T follicular helper cell (primary cell): ENCODE results near the gene PAPPA2.
"Not testable (repeated sequence)": the region's sequence is repeated elsewhere in the genome, so short reads cannot be mapped to it uniquely, and the experiment has no call there.

Experiments
- DNase-seq: peaks from one replicate; pipeline ENCODE4 v3.0.0-alpha.2; 2020; ENCODE audit warnings: low read depth

PAPPA2 gene

DNA sequence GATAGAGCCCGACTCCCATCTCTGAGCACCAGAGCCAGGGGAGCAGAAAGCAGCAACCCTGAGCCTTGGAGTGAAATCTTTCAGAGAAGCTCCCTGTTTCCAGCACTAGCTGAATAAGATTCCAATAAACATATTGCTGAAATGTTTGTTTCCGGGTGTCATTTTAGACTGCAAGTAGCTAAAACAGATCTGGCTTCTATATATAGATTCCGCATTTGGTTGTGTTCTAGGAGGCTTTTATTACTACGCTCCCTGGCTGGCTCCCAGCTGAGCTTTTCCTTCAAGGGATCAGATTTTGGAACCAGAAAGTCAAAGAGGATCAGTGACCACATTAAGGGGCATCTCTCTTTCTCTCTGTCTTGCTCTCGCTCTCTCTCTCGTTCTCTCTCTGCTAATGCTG lies 88.2 kb downstream of the PAPPA2 start:
- DNase-seq = no peak

DNA sequence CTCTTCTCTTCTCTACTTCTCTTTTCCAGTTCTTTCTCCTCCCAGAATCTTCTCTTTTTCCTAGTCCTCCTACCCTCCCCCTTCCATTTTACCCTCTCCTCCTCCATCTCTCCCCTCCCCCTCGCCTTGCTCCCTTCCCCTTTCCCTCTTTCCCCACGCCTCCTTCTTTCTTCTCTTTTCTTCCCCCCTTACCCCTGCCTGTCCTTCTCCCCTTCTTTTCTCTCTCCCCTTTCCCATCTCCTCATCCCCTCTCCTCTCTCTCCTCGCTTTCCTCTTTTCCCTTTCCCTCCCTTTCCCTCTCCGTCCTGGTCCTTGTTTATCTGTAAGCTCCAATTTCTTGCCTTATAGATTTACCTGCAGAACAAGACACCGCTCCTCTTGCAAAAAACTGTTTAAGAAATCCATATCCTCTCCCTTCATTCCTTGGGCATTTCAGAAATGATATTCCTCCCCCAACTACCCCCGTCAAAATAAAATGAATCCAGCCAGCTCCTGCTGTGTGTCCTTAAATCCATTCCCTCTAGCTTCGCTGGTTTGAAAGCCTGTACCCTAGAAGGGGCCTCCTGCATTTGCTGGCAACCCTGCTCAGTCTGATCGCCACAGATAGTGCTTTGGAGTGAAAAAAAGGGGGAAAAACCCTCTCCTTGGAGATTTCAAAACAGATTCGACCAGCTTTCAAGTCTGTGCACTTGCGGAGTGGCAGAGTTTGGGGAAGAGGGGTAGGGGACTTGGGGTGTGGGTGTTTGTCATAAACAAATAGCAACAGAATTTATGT lies 89.4 kb downstream of the PAPPA2 start:
- no peak for DNase-seq

DNA sequence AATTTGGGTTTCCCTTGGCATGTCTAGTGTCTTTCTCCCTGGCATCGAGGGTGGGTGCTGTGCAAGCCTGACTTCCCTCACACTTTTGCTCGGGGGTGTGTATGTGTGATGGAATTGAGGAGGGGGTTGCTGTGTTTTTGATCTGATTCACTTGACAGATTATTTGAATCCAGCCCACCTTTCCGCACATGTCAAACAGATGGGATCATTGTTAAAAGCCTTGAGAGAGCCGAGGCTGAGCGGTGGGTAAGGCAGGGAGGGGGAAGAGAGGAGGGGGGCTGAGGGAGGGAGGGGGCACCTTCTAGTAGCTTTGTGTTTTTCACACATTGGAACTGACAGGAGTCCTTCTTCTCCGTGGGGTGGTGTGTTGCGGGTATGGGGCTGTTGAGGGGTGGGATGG lies 90.0 kb downstream of the PAPPA2 start:
- DNase-seq = no peak

DNA sequence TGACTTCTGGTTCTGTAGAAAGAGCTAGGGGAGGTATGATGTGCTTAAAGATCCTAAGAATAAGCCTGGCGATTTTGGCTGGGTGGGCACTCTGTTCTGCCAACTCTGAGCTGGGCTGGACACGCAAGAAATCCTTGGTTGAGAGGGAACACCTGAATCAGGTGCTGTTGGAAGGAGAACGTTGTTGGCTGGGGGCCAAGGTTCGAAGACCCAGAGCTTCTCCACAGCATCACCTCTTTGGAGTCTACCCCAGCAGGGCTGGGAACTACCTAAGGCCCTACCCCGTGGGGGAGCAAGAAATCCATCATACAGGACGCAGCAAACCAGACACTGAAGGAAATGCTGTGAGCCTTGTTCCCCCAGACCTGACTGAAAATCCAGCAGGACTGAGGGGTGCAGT lies 93.3 kb downstream of the PAPPA2 start:
- DNase-seq = no peak

DNA sequence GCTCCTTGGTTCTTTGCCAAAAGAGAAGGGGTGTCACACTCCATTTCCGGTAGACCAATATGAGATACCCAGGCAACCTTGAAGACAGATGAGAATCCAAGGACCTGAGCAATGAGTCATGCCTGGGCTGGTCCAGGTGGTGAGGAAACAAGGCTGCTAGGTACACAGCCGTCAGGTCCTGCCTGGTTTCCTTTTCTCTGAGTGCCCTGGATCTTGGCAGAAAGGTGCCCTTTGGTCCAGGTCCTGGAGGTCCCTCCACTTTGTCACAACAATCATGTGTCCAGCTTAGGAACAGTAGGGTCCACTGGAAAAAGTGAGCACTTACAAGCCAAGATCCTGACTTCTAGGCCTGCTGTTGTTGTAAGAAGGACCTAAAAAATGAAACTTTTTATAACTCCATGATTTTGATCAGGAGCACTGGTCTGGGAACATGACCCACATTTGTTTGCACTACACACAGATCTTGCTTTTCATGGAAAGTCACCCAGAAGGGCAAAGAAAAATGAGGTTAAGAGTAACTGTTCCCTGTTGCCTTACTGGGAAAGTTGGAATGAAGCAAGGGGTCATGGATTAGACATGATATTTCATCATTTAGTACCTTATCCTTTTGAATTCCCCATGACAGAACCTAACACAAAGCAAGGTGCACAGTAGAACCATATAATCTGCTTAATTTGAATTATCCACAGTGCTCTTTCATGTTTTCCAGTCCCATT lies 94.7 kb downstream of the PAPPA2 start:
- DNase-seq = no peak

DNA sequence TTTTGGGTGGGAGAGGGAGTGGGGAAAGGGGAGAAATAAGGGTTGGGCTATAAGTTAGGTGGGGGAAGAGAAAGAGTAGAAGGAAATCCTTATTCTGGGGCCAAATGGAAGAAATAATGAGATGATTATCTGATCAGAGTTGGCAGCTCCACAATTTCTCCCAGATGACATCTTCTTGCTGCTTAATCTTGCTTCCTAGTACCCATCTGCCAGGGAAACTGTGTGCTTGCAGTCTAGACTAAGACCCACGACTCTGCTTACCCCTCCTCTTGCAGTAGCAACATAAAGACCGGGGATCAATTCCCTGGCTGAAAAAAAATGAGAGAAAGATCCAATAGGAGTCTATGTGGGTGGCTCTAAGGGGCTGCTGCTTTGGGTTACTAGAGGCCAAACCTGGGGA lies 95.6 kb downstream of the PAPPA2 start:
- DNase-seq = no peak

DNA sequence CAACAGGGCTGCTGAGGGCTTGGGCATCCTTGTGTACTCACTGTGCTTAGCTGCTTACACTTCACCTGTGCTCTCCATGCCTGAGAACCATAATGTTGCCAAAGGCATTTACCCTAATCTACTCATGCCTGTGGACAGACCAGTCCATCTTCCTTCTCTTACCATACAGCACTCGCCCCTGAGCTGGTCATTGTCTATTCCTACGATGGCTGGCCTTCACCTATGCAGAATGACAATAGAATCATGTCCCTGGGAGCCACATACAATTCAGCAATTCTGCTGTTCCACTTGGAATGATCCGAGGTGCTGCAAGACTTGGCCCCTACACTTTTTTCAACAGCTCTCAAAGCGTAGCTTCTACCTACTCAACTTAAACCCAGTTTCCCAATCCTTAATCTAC lies 96.5 kb downstream of the PAPPA2 start:
- DNase-seq = no peak

DNA sequence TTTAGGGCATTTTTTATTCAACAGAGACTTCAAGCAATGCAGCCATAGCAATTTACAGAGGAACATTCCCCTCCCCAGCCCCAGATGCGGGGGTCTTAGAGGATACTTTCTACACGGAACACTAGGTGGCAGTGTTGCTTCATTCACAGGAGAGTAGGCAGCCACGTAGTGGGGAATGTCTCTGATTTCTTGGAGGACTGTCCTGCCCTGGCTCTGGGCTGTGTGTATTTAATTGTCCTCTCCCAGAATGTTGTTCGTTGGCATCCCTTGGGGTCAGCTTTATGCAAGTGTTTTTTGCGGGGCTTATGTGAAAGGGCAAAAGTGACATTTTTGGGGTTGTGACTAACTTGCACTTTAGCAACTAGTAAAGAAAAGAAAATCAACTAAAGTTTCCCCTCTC lies 96.9 kb downstream of the PAPPA2 start:
- no peak for DNase-seq

DNA sequence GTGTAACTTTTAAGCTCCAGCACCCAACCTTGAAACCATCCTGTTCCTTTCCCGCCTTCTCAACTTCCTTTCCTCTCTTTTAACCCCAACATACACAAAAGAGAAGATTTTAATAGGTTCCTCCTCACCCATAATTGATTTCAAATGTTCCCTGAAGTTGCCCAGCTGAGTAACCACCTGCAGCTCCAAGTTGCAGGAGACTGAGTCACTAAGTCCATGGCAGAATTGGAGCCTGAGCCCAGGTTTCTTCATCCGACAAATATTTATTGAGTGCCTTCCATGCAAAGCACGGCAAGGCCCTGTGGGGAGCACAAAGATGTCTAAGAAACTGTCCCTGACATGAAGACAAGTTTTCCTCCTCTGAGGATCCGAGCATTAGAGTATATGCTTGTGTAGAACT lies 97.7 kb downstream of the PAPPA2 start:
- no peak for DNase-seq

DNA sequence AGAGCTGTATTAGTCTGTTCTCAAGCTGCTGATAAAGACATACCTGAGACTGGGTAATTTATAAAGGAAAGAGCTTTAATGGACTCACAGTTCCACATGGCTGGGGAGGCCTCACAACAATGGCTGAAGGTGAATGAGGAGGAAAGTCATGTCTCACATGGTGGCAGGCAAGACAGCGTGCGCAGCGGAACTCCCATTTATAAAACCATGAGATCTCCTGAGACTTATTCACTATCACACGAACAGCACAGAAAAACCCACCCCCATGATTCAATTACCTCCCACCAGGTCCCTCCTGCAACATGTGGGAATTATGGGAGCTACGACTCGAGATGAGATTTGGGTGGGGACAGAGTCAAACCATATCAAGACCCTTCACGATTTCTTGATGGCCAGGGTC lies 98.8 kb downstream of the PAPPA2 start:
- not testable (repeated sequence) for DNase-seq

DNA sequence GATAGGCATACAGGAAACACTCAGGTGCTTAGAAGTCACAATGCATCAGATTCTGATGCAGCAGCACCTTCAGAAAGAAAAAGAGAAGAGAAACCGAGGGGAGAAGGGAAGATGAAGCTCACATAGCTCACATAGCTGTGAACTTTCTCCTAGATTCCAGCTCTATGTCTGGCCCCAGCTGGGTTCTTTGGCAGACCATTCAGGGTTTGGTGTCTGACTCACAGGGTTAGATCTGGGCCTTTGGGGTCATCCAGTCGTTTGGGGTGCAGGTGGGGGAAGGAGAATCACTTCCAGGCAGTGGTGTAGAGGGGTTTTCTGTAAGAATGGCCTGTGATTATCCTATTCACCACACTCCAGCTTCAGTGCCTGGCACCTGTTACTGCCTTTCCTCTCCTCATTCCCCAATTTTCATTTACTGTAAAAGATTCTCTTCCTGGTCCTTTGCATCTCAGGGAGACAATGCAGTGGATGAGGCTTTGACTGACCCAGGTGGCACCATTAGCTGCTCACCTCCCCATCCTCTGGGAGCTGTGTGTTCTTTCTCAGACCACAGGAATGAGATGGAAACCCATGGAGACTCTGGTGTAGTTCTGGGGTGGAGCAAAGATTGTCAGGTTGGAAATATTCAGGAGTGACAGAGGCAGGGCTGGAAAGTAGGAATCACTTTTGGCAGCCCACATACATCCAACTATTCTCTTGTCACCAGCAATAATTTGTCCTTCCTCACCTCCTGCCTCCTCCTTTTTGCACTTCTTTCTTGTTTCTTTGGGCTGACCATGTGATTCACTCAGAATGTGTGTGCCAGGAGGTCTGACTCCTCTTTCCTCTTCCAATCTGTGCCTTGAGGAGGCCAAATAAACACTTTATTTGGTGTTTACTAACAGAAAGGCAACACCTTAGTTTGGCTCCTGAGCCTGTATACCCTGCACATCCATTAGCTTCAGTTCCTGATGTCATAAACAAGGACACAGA lies 103.3 kb downstream of the PAPPA2 start:
- no peak for DNase-seq

DNA sequence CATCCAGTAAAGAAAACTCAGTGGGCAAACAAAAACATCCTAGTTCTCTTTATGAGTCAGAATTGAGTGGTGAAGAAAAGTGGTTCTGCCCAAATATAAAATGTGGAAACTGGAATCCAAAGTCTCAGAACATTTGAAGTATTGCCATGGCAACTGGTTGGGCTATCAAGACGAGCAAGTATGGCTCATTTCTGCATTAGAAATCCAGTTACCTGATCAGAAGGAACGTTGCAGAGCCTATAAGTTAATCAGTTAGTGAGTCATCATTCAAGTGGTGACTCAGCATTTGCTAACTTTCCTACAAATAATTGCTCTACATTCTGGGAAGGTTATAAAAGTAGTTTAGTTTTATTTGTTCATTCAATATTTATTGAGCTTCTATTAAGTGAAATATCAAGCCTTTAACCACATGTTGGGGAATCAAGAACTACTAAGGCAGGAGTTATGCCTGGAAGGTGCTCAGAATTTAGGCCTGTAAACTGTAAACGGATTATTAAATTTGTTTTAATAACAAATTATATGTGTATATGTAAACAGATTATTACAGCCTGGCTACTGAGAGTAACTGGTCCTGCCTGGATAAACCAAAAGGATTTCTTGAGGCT lies 104.3 kb downstream of the PAPPA2 start:
- DNase-seq = no peak

DNA sequence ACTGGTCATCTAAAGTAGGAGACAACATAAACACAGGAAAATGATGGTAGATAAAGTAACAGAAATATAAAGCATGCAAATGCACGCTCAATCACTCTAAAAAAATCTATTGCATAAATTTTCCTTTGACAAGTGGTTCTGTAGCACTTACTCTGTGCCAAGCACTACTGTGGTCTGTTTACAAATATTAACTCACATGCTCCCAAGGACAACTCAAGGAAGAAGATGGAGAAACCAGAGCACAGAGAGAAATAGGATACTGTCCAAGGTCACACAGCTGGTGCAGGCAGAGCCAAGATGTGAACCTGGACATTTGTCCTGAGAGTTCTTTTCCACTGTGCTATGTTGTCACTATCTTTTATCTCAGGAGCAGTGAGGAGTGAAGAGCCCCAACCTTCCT lies 105.2 kb downstream of the PAPPA2 start:
- DNase-seq = no peak

DNA sequence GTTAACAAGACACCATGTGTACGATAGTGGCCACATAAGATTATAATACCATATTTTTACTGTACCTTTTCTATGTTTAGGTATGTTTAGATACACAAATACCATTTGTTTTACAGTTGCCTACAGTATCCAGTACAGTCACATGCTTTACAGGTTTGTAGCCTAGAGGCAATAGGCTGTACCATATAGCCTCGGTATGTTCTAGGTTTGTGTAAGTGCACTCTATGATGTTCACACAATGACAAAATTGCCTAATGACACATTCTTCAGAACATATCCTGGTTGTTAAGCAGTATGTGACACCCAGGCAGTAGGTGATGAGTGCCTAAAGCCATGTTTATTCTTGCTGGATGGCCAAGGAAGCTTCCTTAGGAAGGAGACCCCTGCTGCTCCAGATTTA lies 111.8 kb downstream of the PAPPA2 start:
- DNase-seq = no peak

DNA sequence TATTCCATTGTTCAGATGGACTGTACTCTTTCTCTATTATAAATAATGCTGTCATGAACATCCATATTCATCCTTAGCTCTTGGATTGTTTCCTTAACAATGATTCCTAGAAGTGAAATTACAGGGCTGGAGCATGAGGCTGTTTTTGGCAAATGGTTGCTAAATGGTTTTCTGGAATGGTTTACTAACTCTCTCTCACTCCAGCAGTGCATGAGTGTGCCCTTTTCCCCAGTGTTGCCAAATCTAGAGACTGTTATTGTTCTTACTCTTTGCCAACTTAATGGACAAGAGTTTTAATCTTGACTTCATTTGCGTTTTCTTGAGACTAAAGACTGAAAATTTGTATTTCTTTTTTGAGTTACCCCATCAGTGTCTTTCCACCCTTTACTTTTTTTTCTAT lies 113.0 kb downstream of the PAPPA2 start:
- DNase-seq = no peak

DNA sequence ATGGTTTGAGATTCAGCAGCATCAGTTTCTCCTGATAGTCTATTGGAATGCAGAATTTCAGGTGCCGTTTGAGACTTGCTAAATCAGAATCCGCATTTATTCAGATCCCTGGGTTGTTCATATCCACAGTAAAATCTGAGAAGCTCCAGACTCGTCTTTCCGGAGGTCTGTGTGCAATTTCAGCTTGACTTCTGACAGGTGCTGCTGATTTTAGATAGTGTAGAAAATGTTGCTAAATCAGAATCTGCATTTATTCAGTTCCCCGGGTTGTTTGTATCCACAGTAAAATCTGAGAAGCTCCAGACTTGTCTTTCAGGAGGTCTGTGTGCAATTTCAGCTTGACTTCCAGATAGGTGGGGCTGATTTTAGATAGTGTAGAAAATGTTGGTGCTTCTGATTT lies 113.7 kb downstream of the PAPPA2 start:
- no peak for DNase-seq

DNA sequence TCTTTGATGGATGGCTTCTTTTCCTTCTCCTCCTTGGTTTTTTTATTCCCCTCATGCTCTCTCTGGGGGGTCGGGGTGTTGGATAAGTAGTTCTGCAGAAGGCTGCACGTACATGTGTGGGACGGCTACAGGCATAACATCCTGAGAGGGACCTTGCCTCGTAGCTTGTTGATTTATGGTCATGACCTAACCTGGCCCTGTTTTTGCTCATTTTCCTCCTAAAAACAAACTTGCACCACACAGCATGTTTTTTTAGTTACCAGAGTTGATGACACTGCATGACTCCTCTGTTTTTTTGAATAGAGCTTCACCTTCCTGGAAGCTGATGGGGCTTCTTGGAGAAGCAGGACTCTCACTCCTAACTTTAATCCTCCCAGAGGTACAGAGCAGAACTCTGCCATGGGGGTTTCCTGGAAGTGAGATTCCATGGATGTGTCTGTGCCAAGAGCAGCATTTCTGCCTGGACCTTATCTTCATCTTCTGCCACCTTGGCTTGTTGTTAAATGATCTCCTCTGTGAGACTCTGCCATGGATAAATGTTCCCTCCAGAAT lies 114.7 kb downstream of the PAPPA2 start:
- DNase-seq = no peak

DNA sequence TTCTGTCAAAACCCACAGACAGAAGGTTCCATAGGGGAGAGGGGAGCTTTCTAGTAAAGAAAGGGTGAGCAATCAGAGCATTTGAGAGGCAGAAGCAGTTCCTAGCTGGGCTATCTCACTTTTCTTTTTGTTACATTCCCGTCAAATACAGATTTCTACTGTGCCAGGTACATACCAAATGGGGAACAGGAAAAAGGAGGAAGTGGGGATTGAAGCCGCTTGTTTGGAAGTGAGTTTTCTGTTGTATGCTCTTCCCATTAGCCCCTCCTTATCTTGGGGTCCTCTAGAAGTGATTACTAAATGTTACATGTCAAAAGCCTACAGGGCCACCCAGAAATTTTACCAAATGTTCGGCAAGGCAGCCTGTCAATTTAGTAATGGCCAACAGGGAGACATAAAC lies 116.1 kb downstream of the PAPPA2 start:
- no peak for DNase-seq

DNA sequence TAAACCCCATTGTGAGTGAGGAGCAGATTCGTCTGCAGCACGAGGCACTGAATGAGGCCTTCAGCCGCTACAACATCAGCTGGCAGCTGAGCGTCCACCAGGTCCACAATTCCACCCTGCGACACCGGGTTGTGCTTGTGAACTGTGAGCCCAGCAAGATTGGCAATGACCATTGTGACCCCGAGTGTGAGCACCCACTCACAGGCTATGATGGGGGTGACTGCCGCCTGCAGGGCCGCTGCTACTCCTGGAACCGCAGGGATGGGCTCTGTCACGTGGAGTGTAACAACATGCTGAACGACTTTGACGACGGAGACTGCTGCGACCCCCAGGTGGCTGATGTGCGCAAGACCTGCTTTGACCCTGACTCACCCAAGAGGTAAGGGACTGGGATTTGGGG lies 132.2 kb downstream of the PAPPA2 start:
- DNase-seq = no peak

DNA sequence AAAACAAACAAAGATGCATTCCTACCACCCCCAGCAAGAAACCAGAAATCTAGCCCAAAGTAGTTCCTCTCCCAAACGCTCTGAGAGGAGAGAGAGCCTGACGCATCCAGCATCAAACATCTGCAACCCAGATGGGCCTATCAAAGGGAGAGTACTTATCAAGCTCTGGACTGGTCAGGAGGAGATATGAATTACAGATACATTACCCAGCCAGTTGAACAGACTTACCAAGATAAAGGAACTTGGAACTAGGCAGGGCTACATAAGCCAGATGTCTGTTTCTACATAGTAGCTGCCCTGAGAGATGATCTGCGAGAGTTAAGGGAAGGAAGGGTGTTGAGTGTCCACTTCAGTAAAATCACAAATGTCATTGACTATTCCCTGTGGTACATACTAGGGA lies 138.4 kb downstream of the PAPPA2 start:
- DNase-seq = no peak

DNA sequence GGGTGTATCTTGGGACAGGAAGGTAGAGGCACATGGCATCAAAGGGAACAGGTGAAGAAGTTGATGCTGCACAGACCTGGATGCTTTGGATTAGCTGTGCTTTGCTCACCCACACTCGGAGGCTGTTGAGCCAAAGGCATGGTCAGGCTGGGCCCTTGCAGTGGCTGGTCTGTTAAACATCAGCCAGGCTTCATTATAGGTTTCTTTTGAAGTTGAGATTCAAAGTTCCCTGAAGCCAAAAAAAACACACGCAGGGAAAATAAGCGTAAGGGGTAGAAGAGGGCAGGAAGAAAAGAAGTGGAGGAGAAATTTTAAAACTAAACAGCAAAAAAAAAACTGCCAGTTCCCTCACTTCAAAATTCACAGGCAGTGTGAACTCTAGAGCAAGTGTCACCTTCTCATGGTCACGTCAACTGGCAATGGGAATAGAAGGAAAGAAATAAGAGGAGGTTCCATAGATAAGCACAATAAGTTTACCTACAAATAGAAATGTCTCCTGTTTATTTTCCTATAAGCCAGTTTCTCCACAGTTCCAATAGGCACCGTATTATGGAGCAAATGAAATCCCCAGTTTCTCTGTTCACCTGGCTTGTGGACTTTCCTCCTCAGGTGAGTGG lies 139.5 kb downstream of the PAPPA2 start:
- no peak for DNase-seq
